ENCODE data around the gene GET4.

GET4 gene

GRCh38 chr7:917255-918117 lies 41.1 kb downstream of the GET4 start:
- TF ChIP-seq, protein P1, sequence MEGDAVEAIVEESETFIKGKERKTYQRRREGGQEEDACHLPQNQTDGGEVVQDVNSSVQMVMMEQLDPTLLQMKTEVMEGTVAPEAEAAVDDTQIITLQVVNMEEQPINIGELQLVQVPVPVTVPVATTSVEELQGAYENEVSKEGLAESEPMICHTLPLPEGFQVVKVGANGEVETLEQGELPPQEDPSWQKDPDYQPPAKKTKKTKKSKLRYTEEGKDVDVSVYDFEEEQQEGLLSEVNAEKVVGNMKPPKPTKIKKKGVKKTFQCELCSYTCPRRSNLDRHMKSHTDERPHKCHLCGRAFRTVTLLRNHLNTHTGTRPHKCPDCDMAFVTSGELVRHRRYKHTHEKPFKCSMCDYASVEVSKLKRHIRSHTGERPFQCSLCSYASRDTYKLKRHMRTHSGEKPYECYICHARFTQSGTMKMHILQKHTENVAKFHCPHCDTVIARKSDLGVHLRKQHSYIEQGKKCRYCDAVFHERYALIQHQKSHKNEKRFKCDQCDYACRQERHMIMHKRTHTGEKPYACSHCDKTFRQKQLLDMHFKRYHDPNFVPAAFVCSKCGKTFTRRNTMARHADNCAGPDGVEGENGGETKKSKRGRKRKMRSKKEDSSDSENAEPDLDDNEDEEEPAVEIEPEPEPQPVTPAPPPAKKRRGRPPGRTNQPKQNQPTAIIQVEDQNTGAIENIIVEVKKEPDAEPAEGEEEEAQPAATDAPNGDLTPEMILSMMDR (IDR thresholded peaks at IDR 0.05; ENCODE audit: control insufficient read depth, insufficient read depth, low read depth, low read length, missing control alignments): no peak
- H3K4me3 ChIP-seq (ENCODE audit: control insufficient read depth, low read depth, low read length): no peak overlapping the region
- DNase-seq (ENCODE audit: low read depth): no peak

- TF ChIP-seq, protein P1 (IDR thresholded peaks at IDR 0.05; ENCODE audit: control insufficient read depth, insufficient read depth, low read depth, low read length, missing control alignments): no peak
- no peak overlapping the region for H3K4me3 ChIP-seq (ENCODE audit: control insufficient read depth, low read depth, low read length)
- no peak for DNase-seq (ENCODE audit: low read depth)
These were observed 41.7 kb downstream of the GET4 start for GRCh38 chr7:918118-918425.

DNA sequence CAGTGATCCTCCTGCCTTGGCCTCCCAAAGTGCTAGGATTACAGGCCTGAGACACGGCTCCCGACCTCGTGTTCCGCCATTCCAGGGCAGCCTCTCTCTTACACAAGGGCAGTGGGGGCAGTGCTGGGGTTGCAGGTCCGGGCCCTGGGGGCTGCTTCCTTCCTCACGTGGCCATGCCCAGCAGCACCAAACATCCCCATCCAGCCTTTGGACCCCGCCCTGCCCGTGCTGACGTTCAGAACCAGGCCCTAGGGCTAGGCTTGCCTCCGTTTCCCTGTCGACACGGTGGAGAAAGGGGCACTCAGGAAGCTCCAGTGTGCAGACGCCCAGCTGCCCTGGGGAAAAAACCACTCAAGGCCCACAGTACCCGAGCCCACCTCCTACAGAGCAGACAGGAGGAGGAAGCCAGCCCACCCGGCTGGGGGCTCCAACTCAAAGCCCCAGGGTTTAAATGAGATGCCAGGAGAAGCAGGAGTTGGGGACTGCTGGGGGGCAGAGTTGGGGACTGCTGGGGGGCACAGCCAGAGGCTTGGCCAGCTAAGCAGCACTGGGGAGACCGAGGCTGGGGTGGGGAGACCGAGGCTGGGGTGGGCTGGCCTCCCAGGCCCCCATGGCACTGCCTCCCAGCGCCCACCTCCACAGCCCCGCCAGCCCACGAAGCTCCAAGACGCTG lies 42.2 kb downstream of the GET4 start:
- H3K4me3 ChIP-seq (ENCODE audit: control insufficient read depth, low read depth, low read length): no peak overlapping the region
- no peak for DNase-seq (ENCODE audit: low read depth)
- TF ChIP-seq, protein P1 (IDR thresholded peaks at IDR 0.05; ENCODE audit: control insufficient read depth, insufficient read depth, low read depth, low read length, missing control alignments): no peak

DNA sequence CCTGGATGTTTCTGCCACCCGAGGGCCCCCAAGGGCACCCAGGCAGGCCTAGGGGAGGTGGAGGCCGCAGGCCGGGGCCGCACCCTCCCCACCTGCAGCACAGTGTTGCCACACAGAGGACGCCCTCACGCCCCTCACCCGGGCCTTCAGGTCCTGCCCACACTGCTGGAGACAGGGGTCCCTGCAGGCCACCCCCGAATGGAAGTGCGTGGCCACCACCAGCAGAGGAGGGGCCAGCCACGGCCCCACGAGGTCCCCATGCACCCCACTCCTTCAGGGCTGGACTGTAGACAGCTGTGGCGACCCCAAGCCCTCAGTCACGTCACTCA lies 42.7 kb downstream of the GET4 start:
- no peak overlapping the region for H3K4me3 ChIP-seq (ENCODE audit: control insufficient read depth, low read depth, low read length)
- TF ChIP-seq, protein P1 (IDR thresholded peaks at IDR 0.05; ENCODE audit: control insufficient read depth, insufficient read depth, low read depth, low read length, missing control alignments): no peak
- no peak for DNase-seq (ENCODE audit: low read depth)

DNA sequence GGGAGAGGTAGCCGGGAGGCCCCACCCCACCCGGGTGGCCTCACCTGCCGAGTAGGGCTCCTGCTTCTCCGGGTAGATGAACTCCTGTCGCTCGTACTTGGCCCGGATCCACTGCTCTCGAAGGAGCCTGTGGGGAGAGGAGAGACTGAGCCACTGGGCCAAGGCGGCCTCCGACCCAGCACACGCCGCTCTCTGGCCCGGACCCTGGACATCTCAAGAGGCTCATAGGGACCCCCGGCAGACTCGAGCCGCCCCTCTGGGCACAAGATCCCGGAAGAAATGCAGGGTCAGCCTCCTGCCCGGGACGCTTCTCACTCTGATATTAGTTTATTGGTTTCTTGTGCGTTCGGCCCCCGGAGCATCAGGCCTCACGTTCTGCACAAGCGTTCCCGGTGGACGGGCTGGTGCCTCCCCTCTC lies 43.6 kb downstream of the GET4 start:
- TF ChIP-seq, protein P1 (IDR thresholded peaks at IDR 0.05; ENCODE audit: control insufficient read depth, insufficient read depth, low read depth, low read length, missing control alignments): no peak
- no peak overlapping the region for H3K4me3 ChIP-seq (ENCODE audit: control insufficient read depth, low read depth, low read length)
- DNase-seq (ENCODE audit: low read depth): no peak

- DNase-seq (ENCODE audit: low read depth): no peak
- TF ChIP-seq, protein P1 (IDR thresholded peaks at IDR 0.05; ENCODE audit: control insufficient read depth, insufficient read depth, low read depth, low read length, missing control alignments): no peak
These were observed 44.2 kb downstream of the GET4 start for GRCh38 chr7:920351-921070.

More at GRCh38 chr7:920351-921070, 44.2 kb downstream of the GET4 start:
- H3K4me3 ChIP-seq (ENCODE audit: control insufficient read depth, low read depth, low read length): no peak overlapping the region
